ENCODE measurements around the gene TSPAN31. TPM values are rescaled to one million over a fixed set of nuclear protein-coding genes. Genes with fewer than 3 reads are reported as not detected.

Gene TSPAN31
- total RNA-seq, 1 experiment from 2014 or later: 31.2 TPM

DNA sequence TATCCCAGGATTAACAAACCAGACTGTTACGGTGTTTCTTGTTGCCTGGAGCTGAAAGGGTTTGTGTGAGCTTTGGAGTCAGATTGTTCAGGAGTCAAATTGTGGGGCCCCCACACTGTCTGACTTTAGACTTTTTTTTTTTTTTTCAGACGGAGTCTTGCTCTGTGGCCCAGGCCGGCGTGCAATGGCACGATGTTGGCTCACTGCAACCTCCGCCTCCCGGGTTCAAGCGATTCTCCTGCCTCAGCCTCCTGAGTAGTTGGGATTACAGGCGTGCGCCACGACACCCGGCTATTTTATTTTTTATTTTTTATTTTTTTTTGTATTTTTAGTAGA is 38.6 kb downstream of the TSPAN31 start:
- no peak for DNase-seq (ENCODE audit: low spot score)

DNA sequence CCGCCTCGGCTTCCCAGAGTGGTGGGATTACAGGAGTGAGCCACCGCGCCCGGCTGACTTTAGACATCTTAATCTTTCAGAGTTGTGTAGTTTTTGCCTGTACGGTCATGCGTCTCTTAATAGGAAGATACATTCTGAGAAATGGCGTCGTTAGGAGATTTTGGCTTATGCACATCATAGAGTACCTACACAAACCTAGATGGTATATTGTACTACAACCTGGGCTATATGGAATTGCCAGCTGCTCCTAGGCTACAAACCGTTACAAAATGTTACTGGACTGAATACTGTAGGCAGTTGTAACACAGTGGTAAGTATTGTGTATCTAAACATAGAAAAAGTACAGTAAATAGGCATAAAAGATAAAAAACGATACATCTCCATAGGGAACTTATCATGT is 39.0 kb downstream of the TSPAN31 start:
- no peak for DNase-seq (ENCODE audit: low spot score)

DNA sequence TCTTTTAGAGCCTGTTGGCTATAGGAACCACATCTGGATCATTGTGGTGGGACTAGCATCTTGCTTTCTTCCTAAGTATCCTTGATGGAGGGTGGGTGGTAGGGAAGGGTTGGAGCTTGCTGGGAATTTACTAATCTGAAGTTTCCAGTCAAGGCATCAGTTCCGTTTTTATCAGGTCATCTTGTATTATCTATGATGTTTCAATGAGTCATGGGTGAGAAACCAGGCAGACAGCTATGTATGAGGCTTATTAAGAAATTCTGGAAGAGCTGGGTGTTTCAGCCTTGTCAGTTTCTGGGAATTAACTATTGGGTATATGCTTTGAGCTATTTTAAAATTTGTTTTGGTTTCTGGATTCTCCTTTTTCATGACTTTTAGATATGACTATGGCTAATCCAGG is 49.1 kb downstream of the TSPAN31 start:
- DNase-seq (ENCODE audit: low spot score): peak; percentile 69

DNA sequence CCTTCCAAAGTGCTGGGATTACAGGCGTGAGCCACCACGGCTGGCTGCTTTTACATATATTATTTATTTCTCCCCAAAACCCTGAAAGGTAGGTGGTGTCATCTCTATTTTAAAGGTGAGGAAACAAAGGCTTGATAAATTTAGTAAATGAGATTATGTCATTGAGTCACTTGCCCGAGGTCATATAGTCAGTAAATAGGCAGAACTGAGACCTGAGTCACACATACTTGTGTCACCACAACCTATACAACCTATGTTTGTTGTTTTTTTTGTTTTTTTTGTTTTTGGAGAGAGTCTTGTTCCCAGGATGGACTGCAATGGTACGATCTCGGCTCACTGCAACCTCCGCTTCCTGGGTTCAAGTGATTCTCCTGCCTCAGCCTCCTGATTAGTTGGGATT is 50.5 kb downstream of the TSPAN31 start:
- peak; percentile 25 for DNase-seq (ENCODE audit: low spot score)

DNA sequence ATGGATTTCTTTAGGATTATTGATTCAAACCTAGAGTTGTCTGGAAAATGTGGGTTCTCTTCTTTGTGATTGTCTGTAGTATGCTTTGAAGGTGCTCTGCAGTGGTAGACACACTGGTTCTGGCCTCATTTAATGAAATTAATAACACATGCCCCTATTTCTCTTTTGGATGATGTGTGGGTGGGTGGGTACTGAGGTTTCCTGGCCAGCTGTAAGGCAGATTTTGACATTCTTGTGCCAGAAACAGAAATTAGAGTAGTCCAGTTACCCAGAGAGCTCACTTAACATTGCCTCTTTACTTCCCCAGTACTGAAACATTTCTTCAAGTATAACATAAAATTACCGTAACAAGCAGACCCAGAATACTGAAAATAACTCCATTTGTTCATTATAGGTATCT is 52.2 kb downstream of the TSPAN31 start:
- no peak for DNase-seq (ENCODE audit: low spot score)

DNA sequence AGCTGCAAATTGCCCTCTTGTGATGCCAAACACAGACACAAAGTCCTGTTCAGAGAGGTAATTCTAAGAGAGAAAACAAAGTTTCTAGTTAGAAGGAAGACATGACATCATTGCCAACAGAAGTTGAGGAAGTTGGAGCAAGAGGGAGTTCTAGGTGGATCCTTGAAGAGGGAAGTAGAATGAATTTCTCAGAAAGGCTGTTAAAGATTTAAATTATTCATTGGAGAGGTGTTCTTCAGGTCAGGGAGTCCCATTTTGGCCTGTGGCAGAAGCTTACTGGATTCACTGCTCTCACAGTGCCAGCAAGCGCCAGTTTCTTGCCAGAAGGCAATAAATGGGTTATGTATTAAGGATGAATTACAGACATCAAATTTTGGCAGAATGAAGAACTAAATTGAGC is 53.1 kb downstream of the TSPAN31 start:
- no peak for DNase-seq (ENCODE audit: low spot score)

Other genes with a start within 250 kb of the TSPAN31 start
- 45.3 and 46.9 TPM in 2 replicates for gene DDIT3, start 224.5 kb upstream of the TSPAN31 start, total RNA-seq (2014; rRNA removed; shearing (Covaris generic))
- 2.3 and 11.8 TPM in 2 replicates for gene MBD6, start 222.2 kb upstream of the TSPAN31 start, total RNA-seq (2014; rRNA removed; shearing (Covaris generic))
- 133 and 149 TPM in 2 replicates for gene DCTN2, start 197.8 kb upstream of the TSPAN31 start, total RNA-seq (2014; rRNA removed; shearing (Covaris generic))
- gene KIF5A, start 195.0 kb upstream of the TSPAN31 start, total RNA-seq (2014; rRNA removed; shearing (Covaris generic)): 0.36 and 0.67 TPM in 2 replicates
- 42.5 and 54.0 TPM in 2 replicates for gene PIP4K2C, start 153.8 kb upstream of the TSPAN31 start, total RNA-seq (2014; rRNA removed; shearing (Covaris generic))
- 13.6 and 21.3 TPM in 2 replicates for gene DTX3, start 140.2 kb upstream of the TSPAN31 start, total RNA-seq (2014; rRNA removed; shearing (Covaris generic))
- gene ARHGEF25, start 133.6 kb upstream of the TSPAN31 start, total RNA-seq (2014; rRNA removed; shearing (Covaris generic)): 20.6 and 23.0 TPM in 2 replicates
- gene B4GALNT1, start 111.8 kb upstream of the TSPAN31 start, total RNA-seq (2014; rRNA removed; shearing (Covaris generic)): 61.9 and 82.6 TPM in 2 replicates
- 103 and 144 TPM in 2 replicates for gene OS9, start 50.9 kb upstream of the TSPAN31 start, total RNA-seq (2014; rRNA removed; shearing (Covaris generic))
- gene AGAP2, start 6.3 kb upstream of the TSPAN31 start, total RNA-seq (2014; rRNA removed; shearing (Covaris generic)): 0.02 and 0.55 TPM in 2 replicates
- gene CDK4, start 7.3 kb downstream of the TSPAN31 start, total RNA-seq (2014; rRNA removed; shearing (Covaris generic)): 300 and 506 TPM in 2 replicates
- gene MARCHF9, start 10.1 kb downstream of the TSPAN31 start, total RNA-seq (2014; rRNA removed; shearing (Covaris generic)): 10.5 and 12.9 TPM in 2 replicates
- gene CYP27B1, start 22.0 kb downstream of the TSPAN31 start, total RNA-seq (2014; rRNA removed; shearing (Covaris generic)): 0.90 and 2.1 TPM in 2 replicates
- 4.3 and 5.1 TPM in 2 replicates for gene METTL1, start 27.1 kb downstream of the TSPAN31 start, total RNA-seq (2014; rRNA removed; shearing (Covaris generic))
- 3.3 and 7.8 TPM in 2 replicates for gene EEF1AKMT3, start 27.6 kb downstream of the TSPAN31 start, total RNA-seq (2014; rRNA removed; shearing (Covaris generic))
- gene TSFM, start 37.7 kb downstream of the TSPAN31 start, total RNA-seq (2014; rRNA removed; shearing (Covaris generic)): 51.0 and 54.8 TPM in 2 replicates
- gene AVIL, start 73.7 kb downstream of the TSPAN31 start, total RNA-seq (2014; rRNA removed; shearing (Covaris generic)): 0.41 and 0.98 TPM in 2 replicates
- gene CTDSP2, start 101.7 kb downstream of the TSPAN31 start, total RNA-seq (2014; rRNA removed; shearing (Covaris generic)): 26.9 and 27.5 TPM in 2 replicates
- 15.7 and 17.7 TPM in 2 replicates for gene ATP23, start 196.5 kb downstream of the TSPAN31 start, total RNA-seq (2014; rRNA removed; shearing (Covaris generic))